GM19324 (cell line): Measurements from ENCODE around the gene SDK1.
"Not testable (repeated sequence)": the region's sequence is repeated elsewhere in the genome, so short reads cannot be mapped to it uniquely, and the experiment has no call there.

Experiments
- ATAC-seq: cut with Tn5 transposase; IDR thresholded peaks from one replicate; pipeline ENCODE4 v1.9.1; 2021; ENCODE audit warnings: mild to moderate bottlenecking, moderate library complexity; ENCODE audit not compliant: unreplicated experiment, low FRiP score

The SDK1 gene

DNA sequence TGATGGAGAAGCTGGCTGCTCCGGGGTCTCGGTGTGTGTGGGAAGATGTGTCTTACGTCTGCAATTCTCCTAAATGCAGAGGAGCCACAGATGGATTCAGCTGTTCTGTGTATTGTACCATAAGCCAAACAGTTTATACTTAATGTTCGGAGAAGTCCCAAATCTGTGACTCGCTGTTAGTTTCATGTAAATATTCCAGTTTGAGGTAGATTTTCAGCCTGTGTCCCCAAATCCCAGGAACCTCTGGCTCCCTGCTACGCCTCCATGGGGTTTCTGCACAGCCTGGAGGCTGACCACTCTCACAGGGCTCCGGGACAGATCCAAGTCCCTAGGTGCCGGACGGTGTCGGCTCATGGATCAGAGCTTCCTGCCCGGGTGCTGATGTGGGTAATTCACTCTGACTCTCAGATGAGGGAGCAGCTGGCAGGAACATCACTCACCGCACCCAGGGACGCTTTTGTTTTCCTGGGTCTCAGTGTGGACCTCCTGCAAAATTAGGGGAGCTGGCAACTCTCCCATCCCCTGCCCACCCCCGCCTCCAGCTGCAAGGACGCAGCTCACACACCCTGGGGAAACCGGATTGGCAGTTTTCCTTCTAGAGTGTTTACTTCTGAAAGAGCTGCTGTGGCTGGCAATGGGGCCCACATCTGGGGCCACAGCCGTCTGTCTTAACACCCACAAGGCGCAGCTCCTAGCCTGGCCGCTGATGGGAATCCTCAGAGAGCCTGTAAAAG is 960.0 kb downstream of the SDK1 start:
- no peak for ATAC-seq

DNA sequence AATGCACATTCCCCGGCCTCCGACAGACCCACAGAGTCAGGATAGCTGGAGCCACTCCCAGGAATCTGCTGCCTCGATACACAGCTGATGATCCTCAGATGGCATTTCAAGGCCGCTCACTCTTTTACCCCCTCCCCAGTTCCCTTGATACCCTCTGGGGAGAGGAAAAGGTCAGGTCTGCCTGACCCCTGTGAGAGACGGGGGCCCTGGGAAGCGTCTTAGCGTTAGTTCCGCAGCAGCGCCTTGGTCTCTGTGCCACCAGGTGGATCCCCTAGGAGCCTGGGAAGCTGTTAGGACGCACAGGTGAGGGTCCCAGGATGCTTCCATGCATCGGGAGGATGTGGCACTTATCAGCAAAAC is 960.5 kb downstream of the SDK1 start:
- no peak for ATAC-seq

DNA sequence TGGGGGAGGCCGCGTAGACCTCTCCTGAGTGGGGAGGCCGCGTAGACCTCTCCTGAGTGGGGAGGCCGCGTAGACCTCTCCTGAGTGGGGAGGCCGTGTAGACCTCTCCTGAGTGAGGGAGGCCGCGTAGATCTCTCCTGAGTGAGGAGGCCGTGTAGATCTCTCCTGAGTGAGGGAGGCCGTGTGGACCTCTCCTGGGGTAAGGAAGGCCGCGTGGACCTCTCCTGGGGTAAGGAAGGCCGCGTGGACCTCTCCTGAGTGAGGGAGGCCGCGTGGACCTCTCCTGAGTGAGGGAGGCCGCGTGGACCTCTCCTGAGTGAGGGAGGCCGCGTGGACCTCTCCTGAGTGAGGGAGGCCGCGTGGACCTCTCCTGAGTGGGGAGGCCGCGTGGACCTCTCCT is 963.2 kb downstream of the SDK1 start:
- ATAC-seq: not testable (repeated sequence)

DNA sequence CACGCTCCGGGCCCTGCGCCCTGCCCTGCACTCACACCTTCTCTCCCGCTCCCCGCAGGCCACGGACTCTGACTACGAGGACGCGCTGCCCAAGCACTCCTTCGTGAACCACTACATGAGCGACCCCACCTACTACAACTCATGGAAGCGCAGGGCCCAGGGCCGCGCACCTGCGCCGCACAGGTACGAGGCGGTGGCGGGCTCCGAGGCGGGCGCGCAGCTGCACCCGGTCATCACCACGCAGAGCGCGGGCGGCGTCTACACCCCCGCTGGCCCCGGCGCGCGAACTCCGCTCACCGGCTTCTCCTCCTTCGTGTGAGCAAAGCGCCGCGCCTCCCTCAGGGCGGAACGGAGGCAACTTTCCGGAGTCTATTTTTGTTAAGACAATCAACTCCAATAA is 964.0 kb downstream of the SDK1 start:
- ATAC-seq: no peak

- no peak for ATAC-seq
Measured at GRCh38 chr7:4265676-4266075, 964.6 kb downstream of the SDK1 start.

DNA sequence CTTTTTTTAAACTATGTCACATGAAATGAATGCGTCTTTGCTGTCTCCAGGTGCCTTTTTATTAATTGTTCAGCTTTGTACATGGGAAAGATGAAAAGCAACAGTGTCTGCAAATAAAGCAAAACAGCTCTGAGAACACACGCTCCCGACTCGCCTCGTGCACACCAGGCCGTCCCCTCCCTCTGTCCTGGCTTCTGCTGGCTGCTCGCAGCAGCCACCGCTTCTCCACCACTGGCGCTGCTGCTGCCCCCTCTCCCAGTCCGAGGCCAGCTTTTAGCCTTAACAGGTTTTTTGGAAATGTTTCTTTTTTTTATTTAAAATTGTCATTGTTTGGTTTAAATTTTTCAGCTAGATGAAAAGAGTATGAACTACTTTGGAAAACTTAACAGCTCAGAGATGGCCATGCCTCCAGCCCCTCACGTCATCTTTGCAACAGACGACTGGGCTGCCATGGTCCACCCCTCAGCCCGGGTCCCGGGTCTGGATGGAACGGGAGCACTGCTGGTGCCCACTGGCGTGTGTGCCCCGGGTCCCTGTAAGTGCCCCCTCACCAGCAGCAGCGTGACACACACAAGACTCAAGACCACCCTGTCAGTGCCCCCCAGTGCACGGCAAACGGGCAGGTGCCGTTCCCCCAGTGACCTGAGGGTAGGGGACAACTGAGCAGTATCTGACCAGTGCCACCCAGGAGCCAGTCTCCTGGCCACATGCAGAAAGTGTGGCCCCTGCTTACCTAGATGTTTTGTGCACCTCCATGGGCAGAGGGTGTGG is 965.4 kb downstream of the SDK1 start:
- ATAC-seq: no peak

DNA sequence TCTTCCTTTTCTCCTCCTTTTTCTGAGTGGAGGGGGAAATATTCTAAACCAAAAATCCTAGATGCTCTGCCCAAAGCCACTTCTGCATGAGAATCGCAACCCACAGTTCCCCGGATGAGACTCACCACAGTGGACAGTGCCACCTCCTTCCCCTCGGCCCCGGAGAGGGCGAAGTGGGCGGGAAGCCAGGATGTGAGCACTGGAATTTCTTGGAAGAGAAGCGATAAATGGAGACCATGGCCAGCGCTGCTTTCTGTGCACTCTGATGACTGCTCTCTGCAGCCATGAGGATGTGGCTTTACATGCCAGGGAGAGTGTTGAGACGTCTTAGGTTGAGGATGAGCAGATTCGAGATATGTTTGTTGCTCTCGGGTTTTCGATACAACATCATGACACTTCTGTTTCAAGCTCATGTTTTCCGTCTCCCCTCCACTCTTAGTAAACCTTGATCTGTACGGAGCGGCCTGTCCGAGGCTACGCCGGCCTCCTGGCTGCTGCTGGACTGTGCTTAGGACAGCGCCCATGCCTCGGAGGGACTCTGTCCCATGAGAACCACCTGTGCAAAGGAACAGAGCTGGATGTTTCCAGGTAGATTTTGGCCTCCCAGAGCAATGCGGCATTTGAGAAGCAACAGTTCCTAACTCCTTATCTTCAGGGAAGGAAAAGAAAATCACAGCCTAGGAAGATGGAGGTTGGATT is 966.4 kb downstream of the SDK1 start:
- no peak for ATAC-seq

- no peak for ATAC-seq
Measured at GRCh38 chr7:4268040-4268965, 967.3 kb downstream of the SDK1 start.

GRCh38 chr7:4269086-4269485 is 968.0 kb downstream of the SDK1 start:
- ATAC-seq: no peak

DNA sequence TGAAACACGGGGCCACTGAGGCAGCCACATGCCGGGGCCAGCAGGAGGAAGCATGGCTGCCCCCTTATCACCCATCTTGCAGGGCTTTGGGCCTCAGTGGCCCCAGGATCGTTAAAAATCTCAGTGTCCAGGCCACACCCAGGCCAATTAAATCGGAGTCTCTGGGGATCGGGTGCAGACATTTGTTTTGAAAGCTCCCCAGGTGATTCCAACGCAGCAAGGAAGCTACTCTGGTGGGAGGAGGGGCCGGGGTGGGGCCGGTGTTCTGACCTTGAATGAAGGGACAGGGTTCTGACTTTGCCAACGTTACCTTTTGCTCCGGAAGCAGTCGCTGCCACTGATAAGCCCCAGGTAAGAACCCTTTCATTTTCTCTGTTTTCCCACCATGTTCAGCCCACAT is 968.7 kb downstream of the SDK1 start:
- no peak for ATAC-seq

DNA sequence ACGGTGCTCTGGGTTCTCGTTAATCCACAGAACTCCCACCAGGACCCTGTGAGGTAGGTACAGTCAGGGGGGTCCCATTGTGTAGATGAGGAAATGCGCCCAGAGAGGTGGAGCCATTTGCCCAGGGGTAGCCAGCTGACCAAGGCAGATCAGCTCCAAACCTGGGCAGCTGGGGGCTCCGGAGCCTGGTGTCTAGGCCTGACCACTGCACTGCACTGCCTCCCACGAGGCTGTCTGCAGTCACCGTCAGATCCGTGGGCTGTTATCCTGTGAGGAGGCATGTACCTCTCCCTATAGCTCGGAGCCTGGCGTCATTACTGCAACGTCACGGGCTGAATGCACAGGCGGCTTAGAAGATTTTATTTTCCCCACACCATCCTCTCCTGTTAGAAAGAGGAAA is 969.2 kb downstream of the SDK1 start:
- ATAC-seq: no peak

GRCh38 chr7:4270941-4271715 is 970.1 kb downstream of the SDK1 start:
- no peak for ATAC-seq

DNA sequence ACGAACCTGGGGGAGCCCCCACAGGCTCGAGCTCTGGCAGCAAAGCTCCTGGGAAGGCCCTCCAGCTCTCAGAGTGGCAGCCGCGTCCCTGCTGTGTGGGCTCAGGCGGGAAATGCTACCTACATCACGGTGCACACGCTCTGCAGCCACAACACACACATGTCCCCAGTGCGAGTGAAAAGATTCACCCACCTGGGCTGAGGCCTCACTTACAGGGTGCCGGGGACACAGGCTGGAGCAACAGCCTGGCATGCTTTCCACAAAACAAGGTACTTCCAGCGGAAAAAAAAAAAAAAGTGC is 970.6 kb downstream of the SDK1 start:
- ATAC-seq: no peak

GRCh38 chr7:4272141-4272540 is 971.1 kb downstream of the SDK1 start:
- ATAC-seq: no peak

DNA sequence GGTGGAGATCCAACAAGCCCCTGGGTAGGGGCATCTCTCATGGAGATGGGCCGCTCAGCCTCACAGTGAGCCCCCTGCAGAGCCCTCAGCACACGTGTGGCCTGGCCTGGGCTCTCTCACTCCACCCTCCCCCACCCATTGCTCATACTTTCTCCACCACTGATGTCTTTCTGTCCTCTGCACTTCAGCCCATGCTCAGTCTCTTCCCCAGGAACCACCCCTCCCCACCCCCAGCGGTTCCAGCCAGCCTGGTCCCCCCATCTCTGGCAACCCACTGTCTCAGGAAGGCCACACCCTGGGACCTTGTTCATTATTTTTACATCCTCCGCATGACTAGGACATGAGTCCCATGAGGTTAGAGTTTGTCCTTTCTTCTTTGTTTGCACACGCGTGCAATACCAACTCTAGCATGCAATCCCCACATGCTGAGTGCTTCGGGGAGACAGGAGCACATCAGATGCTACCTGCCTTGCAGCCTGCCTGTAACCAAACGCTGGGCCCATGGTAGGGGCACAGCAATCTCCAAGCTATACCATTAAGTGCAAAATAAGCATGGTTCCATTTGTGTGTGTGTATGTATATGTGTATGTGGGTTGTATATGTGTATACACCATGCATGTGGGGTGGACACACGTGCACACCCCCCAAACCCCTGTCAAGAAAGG is 972.6 kb downstream of the SDK1 start:
- ATAC-seq: no peak

DNA sequence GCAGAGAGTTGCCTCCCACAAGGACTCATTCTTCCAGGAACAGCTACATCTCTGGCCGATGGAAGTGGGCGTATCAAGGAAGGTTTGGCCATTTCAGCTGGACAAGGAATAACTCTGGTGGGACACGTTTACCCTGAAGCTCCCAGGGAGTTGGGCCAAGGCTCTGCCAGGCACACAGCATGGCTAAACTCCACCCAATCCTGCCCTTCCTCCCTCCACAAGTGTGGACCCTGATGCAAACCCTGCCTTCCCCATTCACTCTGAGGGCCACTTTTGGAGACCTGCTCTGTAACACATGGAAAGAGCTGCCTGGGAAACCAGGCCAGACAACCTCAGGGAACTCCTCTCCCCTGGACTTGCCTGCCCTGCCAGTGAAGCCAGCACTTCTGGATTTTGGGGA is 973.2 kb downstream of the SDK1 start:
- ATAC-seq: no peak

- ATAC-seq: no peak
Measured at GRCh38 chr7:4277936-4278335, 976.9 kb downstream of the SDK1 start.

DNA sequence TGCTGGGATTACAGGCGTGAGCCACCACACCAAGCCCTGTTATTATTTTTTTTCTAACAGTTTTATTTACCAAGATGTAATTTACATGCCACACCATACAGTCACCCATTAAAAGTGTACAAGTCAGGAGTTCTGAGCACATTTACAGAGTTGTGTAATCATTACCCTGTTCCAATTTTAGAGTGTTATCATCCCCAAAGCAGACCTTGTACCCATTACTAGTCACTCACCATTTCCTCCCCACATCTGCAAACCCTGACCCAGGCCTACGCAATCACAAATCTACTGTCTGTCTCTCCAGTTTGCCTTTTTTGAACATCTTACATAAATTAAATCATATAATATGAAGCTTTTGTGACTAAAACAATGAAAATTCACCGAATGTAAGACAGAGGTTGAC is 978.2 kb downstream of the SDK1 start:
- ATAC-seq: no peak

GRCh38 chr7:4281231-4281993 is 980.4 kb downstream of the SDK1 start:
- ATAC-seq: no peak
